ENCODE results near the gene KAZALD1. TPM values are rescaled to one million over a fixed set of nuclear protein-coding genes. Genes with fewer than 3 reads are reported as not detected.

KAZALD1 gene
- total RNA-seq, 1 experiment from 2014 or later = 24.9 TPM

DNA sequence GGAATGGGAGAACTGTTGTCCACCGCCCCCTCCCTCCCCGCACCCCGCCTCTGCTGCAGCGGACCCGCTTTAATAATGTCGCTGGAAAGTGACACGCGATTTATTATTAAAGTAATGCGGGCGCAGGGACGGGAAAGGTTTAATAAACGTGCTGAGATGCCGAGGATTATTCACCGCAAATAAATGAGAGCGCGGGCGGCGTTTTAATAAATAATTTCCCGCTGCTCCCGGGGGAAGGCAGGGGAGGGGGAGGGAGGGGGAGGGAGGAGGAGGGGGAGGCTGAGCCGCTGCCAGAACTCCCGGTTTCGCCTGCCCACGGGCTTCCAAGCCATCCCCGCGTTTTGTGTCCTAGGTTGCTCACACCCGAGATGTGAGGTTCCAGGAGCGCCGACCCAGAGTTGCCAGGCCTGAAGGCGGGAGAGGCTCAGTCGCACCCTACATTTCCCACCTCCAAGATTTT lies 5.1 kb downstream of the KAZALD1 start:
- TF ChIP-seq EZH2 (IDR thresholded peaks at IDR 0.05; ENCODE audit: low read length, unreplicated experiment) = no peak
- TF ChIP-seq EZH2phosphoT487 (IDR thresholded peaks at IDR 0.05; ENCODE audit: borderline replicate concordance, low read length) = no peak
- Histone ChIP-seq H3K4me1 (ENCODE audit: insufficient read depth, low read length) (peaks cover 30% of the 10 kb centered on the region), H3K27me3 (ENCODE audit: low read length) (no peaks in the 10 kb centered on the region), H3F3A (ENCODE audit: low read length, unreplicated experiment) (no peaks in the 10 kb centered on the region), H3K36me3 (ENCODE audit: low read depth, low read length) (no peaks in the 10 kb centered on the region), H2AFZ (ENCODE audit: low read length) (peak overlapping the region; percentile 86), H3K9ac (ENCODE audit: low read length) (peak overlapping the region; percentile 67), H3K4me2 (ENCODE audit: low read length) (peak overlapping the region; percentile 89), H4K20me1 (ENCODE audit: low read length) (no peaks in the 10 kb centered on the region), H3K27ac (ENCODE audit: low read length) (peak overlapping the region; percentile 80), H3K9me2 (replicated peaks; ENCODE audit: low read length) (no peaks in the 10 kb centered on the region), H3K9me3 (ENCODE audit: low read length) (no peaks in the 10 kb centered on the region), H3K4me3 (ENCODE audit: low read length) (peak overlapping the region; percentile 72), H3K79me2 (ENCODE audit: low read length) (peaks cover 21% of the 10 kb centered on the region)
- ChIA-PET POLR2A (ENCODE audit: unreplicated experiment) (interaction anchor here (0.6 kb wide), 1 partner anchor 24 kb away, joined by 4 read pairs; no protein-coding TSS in a partner anchor), CTCF (interaction anchor here (0.6 to 1.3 kb wide), 6 partner anchors 15 to 1049 kb away, joined by 3 to 6 read pairs (median 4); no protein-coding TSS in a partner anchor)
- no TSS peak for BruUV-seq (replicated peaks)
- intact Hi-C loops (cut with micrococcal nuclease) = loop anchor here (1.0 to 2.0 kb wide), 2 partner anchors 14 to 26 kb away; no protein-coding TSS in a partner anchor
- DNase-seq = no peak
- peak; percentile 1 for ATAC-seq

DNA sequence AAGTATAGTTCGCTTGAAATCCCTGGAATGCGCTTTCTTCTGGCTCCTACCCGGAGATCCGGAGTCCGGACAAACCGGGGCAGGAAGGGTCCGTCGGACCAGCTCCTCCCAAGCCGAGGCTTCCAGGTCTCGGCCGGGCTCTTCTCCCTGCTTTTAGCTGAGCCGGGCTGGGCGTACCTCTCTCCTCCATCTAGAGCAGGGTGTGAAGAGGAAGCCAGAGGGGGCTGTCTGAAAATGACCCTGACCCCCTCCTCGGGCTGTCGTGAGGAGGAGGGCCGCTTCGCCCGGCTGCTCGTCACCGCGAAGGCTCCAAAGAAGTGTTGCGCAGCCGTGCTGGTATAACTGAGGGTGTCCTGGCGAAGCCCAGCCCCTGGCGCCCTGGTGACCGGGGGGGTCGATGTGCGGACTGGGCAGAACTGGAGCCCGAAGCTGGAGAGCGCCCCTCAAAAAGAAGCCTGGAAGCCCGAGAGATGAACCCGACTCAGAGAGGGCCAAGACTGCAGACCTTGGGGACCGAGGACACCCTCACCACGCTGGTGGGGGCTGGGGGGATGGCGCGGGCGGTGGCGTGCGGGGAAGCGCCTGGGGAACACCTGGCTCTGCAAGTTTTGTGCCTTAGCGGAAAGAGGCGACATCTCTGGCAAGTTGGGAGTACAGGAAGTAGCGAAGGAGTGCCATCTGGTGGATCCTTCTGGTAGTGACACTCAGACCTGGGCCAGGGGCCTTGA lies 5.7 kb downstream of the KAZALD1 start:
- peaks cover 15% of the 10 kb centered on the region for H3K79me2 ChIP-seq (ENCODE audit: low read length)
- peak overlapping the region; percentile 72 for H3K4me3 ChIP-seq (ENCODE audit: low read length)
- peak overlapping the region; percentile 89 for H3K4me2 ChIP-seq (ENCODE audit: low read length)
- BruUV-seq (replicated peaks) = TSS peak; percentile 82
- H3K27ac ChIP-seq (ENCODE audit: low read length) = peak overlapping the region; percentile 41
- no peak for TF ChIP-seq EZH2phosphoT487 (IDR thresholded peaks at IDR 0.05; ENCODE audit: borderline replicate concordance, low read length)
- TF ChIP-seq EZH2 (IDR thresholded peaks at IDR 0.05; ENCODE audit: low read length, unreplicated experiment) = no peak
- TF ChIP-seq, protein P1, sequence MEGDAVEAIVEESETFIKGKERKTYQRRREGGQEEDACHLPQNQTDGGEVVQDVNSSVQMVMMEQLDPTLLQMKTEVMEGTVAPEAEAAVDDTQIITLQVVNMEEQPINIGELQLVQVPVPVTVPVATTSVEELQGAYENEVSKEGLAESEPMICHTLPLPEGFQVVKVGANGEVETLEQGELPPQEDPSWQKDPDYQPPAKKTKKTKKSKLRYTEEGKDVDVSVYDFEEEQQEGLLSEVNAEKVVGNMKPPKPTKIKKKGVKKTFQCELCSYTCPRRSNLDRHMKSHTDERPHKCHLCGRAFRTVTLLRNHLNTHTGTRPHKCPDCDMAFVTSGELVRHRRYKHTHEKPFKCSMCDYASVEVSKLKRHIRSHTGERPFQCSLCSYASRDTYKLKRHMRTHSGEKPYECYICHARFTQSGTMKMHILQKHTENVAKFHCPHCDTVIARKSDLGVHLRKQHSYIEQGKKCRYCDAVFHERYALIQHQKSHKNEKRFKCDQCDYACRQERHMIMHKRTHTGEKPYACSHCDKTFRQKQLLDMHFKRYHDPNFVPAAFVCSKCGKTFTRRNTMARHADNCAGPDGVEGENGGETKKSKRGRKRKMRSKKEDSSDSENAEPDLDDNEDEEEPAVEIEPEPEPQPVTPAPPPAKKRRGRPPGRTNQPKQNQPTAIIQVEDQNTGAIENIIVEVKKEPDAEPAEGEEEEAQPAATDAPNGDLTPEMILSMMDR (conservative IDR thresholded peaks at IDR 0.05; ENCODE audit: low read depth, low read length) = peak; percentile 67
- intact Hi-C loops (cut with micrococcal nuclease) = loop anchor here (1.0 to 2.0 kb wide), 2 partner anchors 7 to 15 kb away; no protein-coding TSS in a partner anchor
- peak overlapping the region; percentile 59 for H3K9ac ChIP-seq (ENCODE audit: low read length)
- peak overlapping the region; percentile 83 for H2AFZ ChIP-seq (ENCODE audit: low read length)
- ATAC-seq (peak; percentile 34), DNase-seq (peak; percentile 87)
- H3K4me1 ChIP-seq (ENCODE audit: insufficient read depth, low read length) = peaks cover 26% of the 10 kb centered on the region
- H3K36me3 ChIP-seq (ENCODE audit: low read depth, low read length) = no peaks in the 10 kb centered on the region
- H3F3A ChIP-seq (ENCODE audit: low read length, unreplicated experiment) = no peaks in the 10 kb centered on the region
- H3K9me2 ChIP-seq (replicated peaks; ENCODE audit: low read length) = no peaks in the 10 kb centered on the region
- no peaks in the 10 kb centered on the region for H4K20me1 ChIP-seq (ENCODE audit: low read length)
- H3K9me3 ChIP-seq (ENCODE audit: low read length) = no peaks in the 10 kb centered on the region
- POLR2A ChIA-PET (ENCODE audit: unreplicated experiment) = interaction anchor here (0.6 kb wide), 1 partner anchor 24 kb away, joined by 4 read pairs; no protein-coding TSS in a partner anchor
- CTCF ChIA-PET = interaction anchor here (0.6 to 1.3 kb wide), 4 partner anchors 15 to 74 kb away, joined by 3 to 6 read pairs (median 4); no protein-coding TSS in a partner anchor
- no peaks in the 10 kb centered on the region for H3K27me3 ChIP-seq (ENCODE audit: low read length)

DNA sequence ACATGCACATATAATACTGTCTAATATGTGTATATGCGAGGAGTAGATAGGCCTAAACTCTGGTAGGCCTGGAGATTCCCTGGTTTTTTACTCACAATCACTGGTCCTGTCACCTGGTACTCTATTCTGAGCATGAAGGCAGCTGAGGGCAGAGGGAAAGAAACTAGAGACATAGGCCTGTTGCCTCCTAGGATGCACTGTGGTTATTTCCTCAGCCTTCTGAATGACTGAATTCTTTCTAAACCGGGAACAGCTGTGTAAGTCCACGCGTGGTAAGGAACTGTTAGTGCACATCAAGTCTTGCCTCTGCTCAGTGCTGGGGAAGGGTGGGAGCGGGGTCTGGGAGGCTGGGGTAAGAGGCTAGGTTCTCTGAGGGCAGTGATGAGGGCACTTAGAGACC lies 7.7 kb downstream of the KAZALD1 start:
- CTCF ChIA-PET = no interaction called here

More for the DNA sequence above, 7.7 kb downstream of the KAZALD1 start:
- Histone ChIP-seq H3K9ac (ENCODE audit: low read length) (no peak overlapping the region), H3K9me2 (replicated peaks; ENCODE audit: low read length) (no peaks in the 10 kb centered on the region), H3K27me3 (ENCODE audit: low read length) (no peaks in the 10 kb centered on the region), H3K4me1 (ENCODE audit: insufficient read depth, low read length) (peaks cover 14% of the 10 kb centered on the region), H2AFZ (ENCODE audit: low read length) (no peak overlapping the region), H3K4me2 (ENCODE audit: low read length) (no peak overlapping the region), H3K79me2 (ENCODE audit: low read length) (no peaks in the 10 kb centered on the region), H4K20me1 (ENCODE audit: low read length) (no peaks in the 10 kb centered on the region), H3K9me3 (ENCODE audit: low read length) (no peaks in the 10 kb centered on the region), H3K4me3 (ENCODE audit: low read length) (no peak overlapping the region), H3F3A (ENCODE audit: low read length, unreplicated experiment) (no peaks in the 10 kb centered on the region), H3K27ac (ENCODE audit: low read length) (no peak overlapping the region), H3K36me3 (ENCODE audit: low read depth, low read length) (no peaks in the 10 kb centered on the region)
- POLR2A ChIA-PET (ENCODE audit: unreplicated experiment) = no interaction called here
- BruUV-seq (replicated peaks) = no TSS peak
- TF ChIP-seq, protein P1 (conservative IDR thresholded peaks at IDR 0.05; ENCODE audit: low read depth, low read length) = no peak
- TF ChIP-seq EZH2phosphoT487 (IDR thresholded peaks at IDR 0.05; ENCODE audit: borderline replicate concordance, low read length) (no peak), EZH2 (IDR thresholded peaks at IDR 0.05; ENCODE audit: low read length, unreplicated experiment) (no peak)
- DNase-seq (no peak), ATAC-seq (no peak)
- intact Hi-C loops (cut with micrococcal nuclease) = no loop called here
